Measurements from ENCODE around the gene STUB1.

Gene STUB1

GRCh38 chr16:726188-726437 is 45.9 kb downstream of the STUB1 start:
- TF ChIP-seq FOXP2 (optimal IDR thresholded peaks at IDR 0.05; ENCODE audit: borderline replicate concordance, extremely low read depth, extremely low read length, insufficient read depth) (no peak), SIN3A (IDR thresholded peaks at IDR 0.05; ENCODE audit: borderline replicate concordance, insufficient read depth, low read length) (no peak), TAF1 (IDR thresholded peaks at IDR 0.05; ENCODE audit: borderline replicate concordance, insufficient read depth, low read length) (no peak), POLR2AphosphoS5 (IDR thresholded peaks at IDR 0.05; ENCODE audit: low read depth, low read length) (no peak), REST (IDR thresholded peaks at IDR 0.05; ENCODE audit: insufficient read depth in 1 of 2, low read depth in 2 of 2, low read length in 2 of 2) (no peak)

- TF ChIP-seq FOXP2 (optimal IDR thresholded peaks at IDR 0.05; ENCODE audit: borderline replicate concordance, extremely low read depth, extremely low read length, insufficient read depth) (no peak), POLR2AphosphoS5 (IDR thresholded peaks at IDR 0.05; ENCODE audit: low read depth, low read length) (no peak), SIN3A (IDR thresholded peaks at IDR 0.05; ENCODE audit: borderline replicate concordance, insufficient read depth, low read length) (no peak), REST (IDR thresholded peaks at IDR 0.05; ENCODE audit: insufficient read depth in 1 of 2, low read depth in 2 of 2, low read length in 2 of 2) (no peak), TAF1 (IDR thresholded peaks at IDR 0.05; ENCODE audit: borderline replicate concordance, insufficient read depth, low read length) (no peak)
Measured at GRCh38 chr16:726438-727290, 46.5 kb downstream of the STUB1 start, which contains the start of the genes CCDC78 and HAGHL. Gene CCDC78 (minus strand): TSS chr16:726443. CDS start chr16:726367, 76 bp downstream. Gene HAGHL (plus strand): TSS chr16:727106. CDS start chr16:727510, 404 bp downstream.

GRCh38 chr16:727291-727977 is 47.2 kb downstream of the STUB1 start:
- no peak; the same call in 1 of the 2 replicates for TF ChIP-seq POLR2AphosphoS5 (IDR thresholded peaks at IDR 0.05; ENCODE audit: low read depth, low read length)
- no peak for TF ChIP-seq TAF1 (IDR thresholded peaks at IDR 0.05; ENCODE audit: borderline replicate concordance, insufficient read depth, low read length)
- TF ChIP-seq REST (IDR thresholded peaks at IDR 0.05; ENCODE audit: insufficient read depth in 1 of 2, low read depth in 2 of 2, low read length in 2 of 2), result no peak
- TF ChIP-seq SIN3A (IDR thresholded peaks at IDR 0.05; ENCODE audit: borderline replicate concordance, insufficient read depth, low read length), result no peak
- no peak for TF ChIP-seq FOXP2 (optimal IDR thresholded peaks at IDR 0.05; ENCODE audit: borderline replicate concordance, extremely low read depth, extremely low read length, insufficient read depth)

- TF ChIP-seq FOXP2 (optimal IDR thresholded peaks at IDR 0.05; ENCODE audit: borderline replicate concordance, extremely low read depth, extremely low read length, insufficient read depth), result no peak
- TF ChIP-seq POLR2AphosphoS5 (IDR thresholded peaks at IDR 0.05; ENCODE audit: low read depth, low read length), result 0 out of 2 replicates have a peak, but pooled peaks have one; percentile 15
Measured at GRCh38 chr16:728131-728889, 48.1 kb downstream of the STUB1 start.
